HepG2 (cell line): Measurements from ENCODE around the gene DGKG.

ENCODE experiments used
- GABPA ChIP-seq, 2 experiments: IDR thresholded peaks; 2 replicates each; pipeline ENCODE4 v1.6.1; 2011 to 2016; ENCODE audit warnings: low read depth in 2 of 2, low read length in 1 of 2, missing biosample characterization in 1 of 2, missing genetic modification characterization in 1 of 2
- GATAD1 ChIP-seq: IDR thresholded peaks from 2 replicates; pipeline ENCODE4 v1.6.1; 2016; ENCODE audit warnings: missing genetic modification reagents, missing compliant biosample characterization
- JUND ChIP-seq: sonication (generic); formaldehyde crosslinking; IDR thresholded peaks from 2 replicates; pipeline ENCODE4 v1.8.0; 2022; ENCODE audit warnings: mild to moderate bottlenecking, missing genetic modification reagents
- U2AF2 ChIP-seq: fragments of 200-400 bp; formaldehyde crosslinking; IDR thresholded peaks from 2 replicates; pipeline ENCODE4 v1.6.1; 2017; ENCODE audit warnings: low read depth, mild to moderate bottlenecking, low read length
- ZNF510 ChIP-seq: sonication (generic); formaldehyde crosslinking; IDR thresholded peaks from 2 replicates; pipeline ENCODE4 v1.4.0; 2020; ENCODE audit warnings: low read depth, mild to moderate bottlenecking, missing genetic modification reagents
- TF ChIP-seq, protein P1 (sequence below): sonication (generic); formaldehyde crosslinking; conservative IDR thresholded peaks from 2 replicates; pipeline ENCODE4 v1.8.1; 2023; ENCODE audit warnings: missing genetic modification reagents
- TF ChIP-seq, protein P2 (sequence below): sonication (generic); formaldehyde crosslinking; IDR thresholded peaks from 2 replicates; pipeline ENCODE4 v1.5.0; 2020; ENCODE audit warnings: missing genetic modification reagents

GRCh38 chr3:186270701-186271100, 91.3 kb downstream of the DGKG start:
- TF ChIP-seq, protein P1, sequence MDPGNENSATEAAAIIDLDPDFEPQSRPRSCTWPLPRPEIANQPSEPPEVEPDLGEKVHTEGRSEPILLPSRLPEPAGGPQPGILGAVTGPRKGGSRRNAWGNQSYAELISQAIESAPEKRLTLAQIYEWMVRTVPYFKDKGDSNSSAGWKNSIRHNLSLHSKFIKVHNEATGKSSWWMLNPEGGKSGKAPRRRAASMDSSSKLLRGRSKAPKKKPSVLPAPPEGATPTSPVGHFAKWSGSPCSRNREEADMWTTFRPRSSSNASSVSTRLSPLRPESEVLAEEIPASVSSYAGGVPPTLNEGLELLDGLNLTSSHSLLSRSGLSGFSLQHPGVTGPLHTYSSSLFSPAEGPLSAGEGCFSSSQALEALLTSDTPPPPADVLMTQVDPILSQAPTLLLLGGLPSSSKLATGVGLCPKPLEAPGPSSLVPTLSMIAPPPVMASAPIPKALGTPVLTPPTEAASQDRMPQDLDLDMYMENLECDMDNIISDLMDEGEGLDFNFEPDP (CRISPR knock-in tag) = no peak
- TF ChIP-seq GATAD1 (CRISPR knock-in tag) (no peak), GABPA (IDR thresholded peaks at IDR 0.05; ENCODE audit: low read depth, low read length) (no peak), GABPA (CRISPR knock-in tag; IDR thresholded peaks at IDR 0.05; ENCODE audit: low read depth) (no peak), ZNF510 (no peak), JUND (CRISPR knock-in tag) (no peak), U2AF2 (no peak)
- TF ChIP-seq, protein P2, sequence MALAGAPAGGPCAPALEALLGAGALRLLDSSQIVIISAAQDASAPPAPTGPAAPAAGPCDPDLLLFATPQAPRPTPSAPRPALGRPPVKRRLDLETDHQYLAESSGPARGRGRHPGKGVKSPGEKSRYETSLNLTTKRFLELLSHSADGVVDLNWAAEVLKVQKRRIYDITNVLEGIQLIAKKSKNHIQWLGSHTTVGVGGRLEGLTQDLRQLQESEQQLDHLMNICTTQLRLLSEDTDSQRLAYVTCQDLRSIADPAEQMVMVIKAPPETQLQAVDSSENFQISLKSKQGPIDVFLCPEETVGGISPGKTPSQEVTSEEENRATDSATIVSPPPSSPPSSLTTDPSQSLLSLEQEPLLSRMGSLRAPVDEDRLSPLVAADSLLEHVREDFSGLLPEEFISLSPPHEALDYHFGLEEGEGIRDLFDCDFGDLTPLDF (CRISPR knock-in tag) = no peak
